AG10803 (cell line): Measurements from ENCODE around the gene KISS1R.

Experiments used
- DNase-seq: peaks from one replicate; pipeline ENCODE4 v3.0.0; 2010; ENCODE audit warnings: low read depth
- H3K4me3 ChIP-seq: 2 replicates; pipeline ENCODE4 v1.5.1; 2011; ENCODE audit warnings: mild to moderate bottlenecking, low read length, control low read depth
- TF ChIP-seq, protein P1 (sequence below): conservative IDR thresholded peaks from 2 replicates; pipeline ENCODE4 v1.5.1; 2011; ENCODE audit warnings: mild to moderate bottlenecking, low read length, control low read depth, inconsistent platforms

The KISS1R gene

DNA sequence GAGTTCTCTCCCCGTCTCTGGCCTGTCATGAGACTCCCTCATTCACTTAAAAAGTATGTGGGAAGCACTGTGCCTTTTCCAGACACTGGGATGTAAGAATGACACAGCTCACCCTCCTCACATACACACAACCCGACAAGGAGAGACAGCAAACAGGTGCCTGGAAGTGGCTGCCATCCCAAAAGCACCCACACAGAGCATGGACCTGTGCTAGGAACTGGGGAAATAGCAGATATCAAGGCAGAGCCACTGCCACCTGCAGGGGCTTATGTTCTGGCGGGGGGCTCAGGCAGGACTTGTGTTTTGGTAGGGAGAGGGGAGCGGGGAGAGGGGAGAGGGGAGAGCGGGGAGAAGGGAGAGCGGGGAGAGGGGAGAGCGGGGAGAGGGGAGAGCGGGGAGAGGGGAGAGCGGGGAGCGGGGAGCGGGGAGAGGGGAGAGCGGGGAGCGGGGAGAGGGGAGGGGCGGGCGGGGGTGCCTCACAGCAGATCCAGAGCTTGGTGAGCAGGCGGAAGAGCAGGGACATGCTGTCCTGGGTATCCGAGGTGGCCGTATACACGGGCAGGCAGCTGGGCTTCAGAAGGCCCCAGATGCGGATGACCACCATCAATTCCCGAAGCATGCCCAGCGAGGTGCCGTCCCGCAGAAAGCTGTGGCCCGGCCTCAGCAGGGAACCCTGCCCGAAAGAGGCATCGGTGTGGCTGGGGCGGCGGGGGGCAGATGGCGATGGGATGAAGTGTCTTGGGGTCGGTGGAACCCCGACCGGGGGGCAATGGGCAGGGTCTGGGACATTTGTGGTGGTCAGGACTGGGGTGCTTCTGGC lies 45.5 kb upstream of the KISS1R start:
- H3K4me3 ChIP-seq: no peak overlapping the region
- DNase-seq: no peak
- TF ChIP-seq, protein P1, sequence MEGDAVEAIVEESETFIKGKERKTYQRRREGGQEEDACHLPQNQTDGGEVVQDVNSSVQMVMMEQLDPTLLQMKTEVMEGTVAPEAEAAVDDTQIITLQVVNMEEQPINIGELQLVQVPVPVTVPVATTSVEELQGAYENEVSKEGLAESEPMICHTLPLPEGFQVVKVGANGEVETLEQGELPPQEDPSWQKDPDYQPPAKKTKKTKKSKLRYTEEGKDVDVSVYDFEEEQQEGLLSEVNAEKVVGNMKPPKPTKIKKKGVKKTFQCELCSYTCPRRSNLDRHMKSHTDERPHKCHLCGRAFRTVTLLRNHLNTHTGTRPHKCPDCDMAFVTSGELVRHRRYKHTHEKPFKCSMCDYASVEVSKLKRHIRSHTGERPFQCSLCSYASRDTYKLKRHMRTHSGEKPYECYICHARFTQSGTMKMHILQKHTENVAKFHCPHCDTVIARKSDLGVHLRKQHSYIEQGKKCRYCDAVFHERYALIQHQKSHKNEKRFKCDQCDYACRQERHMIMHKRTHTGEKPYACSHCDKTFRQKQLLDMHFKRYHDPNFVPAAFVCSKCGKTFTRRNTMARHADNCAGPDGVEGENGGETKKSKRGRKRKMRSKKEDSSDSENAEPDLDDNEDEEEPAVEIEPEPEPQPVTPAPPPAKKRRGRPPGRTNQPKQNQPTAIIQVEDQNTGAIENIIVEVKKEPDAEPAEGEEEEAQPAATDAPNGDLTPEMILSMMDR: no peak

GRCh38 chr19:872266-872951 lies 44.7 kb upstream of the KISS1R start:
- TF ChIP-seq, protein P1: no peak
- DNase-seq: peak; percentile 69
- H3K4me3 ChIP-seq: no peak overlapping the region

GRCh38 chr19:873084-873483 lies 44.0 kb upstream of the KISS1R start:
- peak; percentile 72 for DNase-seq
- no peak overlapping the region for H3K4me3 ChIP-seq
- TF ChIP-seq, protein P1: no peak

- no peak overlapping the region for H3K4me3 ChIP-seq
- TF ChIP-seq, protein P1: no peak
- DNase-seq: no peak
Measured at GRCh38 chr19:873561-874041, 43.5 kb upstream of the KISS1R start.

DNA sequence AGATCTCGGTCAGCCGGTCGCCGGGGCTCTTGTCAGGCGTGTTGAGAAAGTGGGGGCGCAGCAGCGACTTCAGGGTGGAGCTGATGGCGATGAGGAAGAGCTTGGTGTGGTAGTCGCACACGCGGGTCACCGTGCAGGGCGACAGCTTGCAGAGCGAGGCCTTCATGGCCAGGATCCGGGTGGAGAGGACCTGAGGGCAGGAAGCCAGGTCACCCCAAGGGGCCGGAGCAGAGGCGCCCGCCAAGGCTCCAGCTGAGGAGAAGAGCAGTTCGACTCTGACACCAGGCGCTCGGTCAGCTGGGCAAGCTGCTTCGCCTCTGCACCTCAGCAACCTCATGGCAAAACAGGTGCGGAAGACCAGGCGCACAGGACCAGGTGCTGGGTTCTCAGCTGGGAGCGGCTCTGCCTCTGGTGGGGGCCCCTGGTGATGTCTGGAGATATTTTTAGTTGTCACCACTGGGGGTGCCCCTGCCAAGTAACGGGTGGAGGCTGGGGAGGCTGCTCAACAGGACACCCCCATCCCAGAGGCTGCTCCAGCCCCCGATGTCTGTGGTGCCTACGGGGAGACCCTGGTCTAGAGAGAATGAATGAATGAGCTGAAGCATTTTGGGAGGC lies 41.8 kb upstream of the KISS1R start:
- DNase-seq: no peak
- no peak overlapping the region for H3K4me3 ChIP-seq
- TF ChIP-seq, protein P1: no peak

- H3K4me3 ChIP-seq: no peak overlapping the region
- TF ChIP-seq, protein P1: no peak
- DNase-seq: no peak
Measured at GRCh38 chr19:876089-876488, 41.0 kb upstream of the KISS1R start.
